HT1080 (cell line): ENCODE data around the gene ZCCHC10. TPM values are rescaled to one million over a fixed set of nuclear protein-coding genes. Genes with fewer than 3 reads are reported as not detected.
"Not testable (repeated sequence)": the region's sequence is repeated elsewhere in the genome, so short reads cannot be mapped to it uniquely, and the experiment has no call there.

ENCODE experiments used
- DNase-seq: peaks from one replicate; pipeline ENCODE4 v3.0.0-alpha.2; 2015; ENCODE audit warnings: low read depth
- small RNA-seq: library from RNA; depleted of rRNA; stranded (forward); fragments of <200 nt; gene quantifications from one replicate; pipeline ENCODE3, GENCODE V24; 2014
- total RNA-seq: library from RNA; depleted of rRNA; stranded (reverse); fragments of >200 nt; shearing (Covaris generic); gene quantifications from 2 replicates; pipeline ENCODE4 v1.2.3, GENCODE V29; 2014; rRNA removed

The ZCCHC10 gene
- total RNA-seq, 1 experiment from 2014 or later, result 13.9 TPM

DNA sequence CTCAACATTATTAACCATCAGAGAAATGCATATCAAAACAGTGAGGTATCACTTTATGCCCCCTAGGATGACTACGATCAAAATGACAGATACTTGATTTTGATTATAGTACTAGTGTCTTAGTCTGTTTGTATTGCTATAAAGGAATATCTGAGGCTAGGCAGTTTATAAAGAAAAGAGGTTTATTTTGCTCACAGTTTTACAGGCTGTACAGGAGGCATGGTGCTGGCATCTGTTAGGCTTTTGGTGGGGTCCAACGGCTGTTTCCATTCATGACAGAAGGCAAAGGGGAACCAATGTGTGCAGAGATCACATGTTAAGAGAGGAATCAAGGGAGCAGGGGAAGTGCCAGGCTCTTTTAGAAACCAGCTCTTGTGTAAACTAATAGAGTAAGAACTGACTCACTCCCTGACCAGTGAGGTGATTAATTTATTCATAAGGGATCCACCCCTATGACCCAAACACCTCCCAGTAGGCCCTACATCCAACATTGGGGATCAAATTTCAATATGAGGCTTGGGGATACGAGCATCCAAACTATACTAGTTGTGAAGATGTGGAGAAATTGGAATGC lies 46.9 kb downstream of the ZCCHC10 start:
- peak; percentile 71 for DNase-seq

DNA sequence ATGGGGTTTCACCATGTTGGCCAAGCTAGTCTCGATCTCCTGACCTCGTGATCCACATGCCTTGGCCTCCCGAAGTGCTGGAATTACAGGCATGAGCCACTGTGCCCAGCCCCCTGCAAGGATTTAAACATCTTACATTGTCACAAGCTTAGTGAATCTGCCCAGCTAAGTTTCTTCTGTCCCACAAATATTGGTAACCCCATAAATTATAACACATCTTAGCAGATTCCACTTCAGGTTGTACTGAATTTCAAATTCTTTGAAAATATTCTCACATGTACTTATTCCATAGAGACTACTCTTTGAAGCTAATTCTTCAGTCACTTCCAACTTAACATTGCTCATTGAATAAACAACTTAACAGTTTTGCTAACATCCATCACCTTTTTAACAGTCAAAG lies 49.5 kb downstream of the ZCCHC10 start:
- DNase-seq, result no peak

DNA sequence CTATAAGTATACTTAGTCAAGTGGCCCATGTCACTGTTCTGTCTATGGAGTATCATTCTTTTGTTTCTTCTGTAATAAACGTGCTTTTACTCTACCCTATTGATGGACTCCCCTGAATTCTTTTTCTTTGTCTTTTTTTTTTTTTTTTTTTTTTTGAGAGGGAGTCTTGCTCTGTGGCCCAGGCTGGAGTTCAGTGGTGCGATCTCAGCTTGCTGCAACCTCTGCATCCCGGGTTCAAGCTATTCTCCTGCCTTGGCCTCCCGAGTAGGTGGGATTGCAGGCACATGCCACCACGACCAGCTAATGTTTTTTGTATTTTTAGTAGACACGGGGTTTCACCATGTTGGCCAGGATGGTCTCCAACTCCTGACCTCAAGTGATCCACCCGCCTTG lies 53.9 kb downstream of the ZCCHC10 start:
- DNase-seq, result not testable (repeated sequence)

DNA sequence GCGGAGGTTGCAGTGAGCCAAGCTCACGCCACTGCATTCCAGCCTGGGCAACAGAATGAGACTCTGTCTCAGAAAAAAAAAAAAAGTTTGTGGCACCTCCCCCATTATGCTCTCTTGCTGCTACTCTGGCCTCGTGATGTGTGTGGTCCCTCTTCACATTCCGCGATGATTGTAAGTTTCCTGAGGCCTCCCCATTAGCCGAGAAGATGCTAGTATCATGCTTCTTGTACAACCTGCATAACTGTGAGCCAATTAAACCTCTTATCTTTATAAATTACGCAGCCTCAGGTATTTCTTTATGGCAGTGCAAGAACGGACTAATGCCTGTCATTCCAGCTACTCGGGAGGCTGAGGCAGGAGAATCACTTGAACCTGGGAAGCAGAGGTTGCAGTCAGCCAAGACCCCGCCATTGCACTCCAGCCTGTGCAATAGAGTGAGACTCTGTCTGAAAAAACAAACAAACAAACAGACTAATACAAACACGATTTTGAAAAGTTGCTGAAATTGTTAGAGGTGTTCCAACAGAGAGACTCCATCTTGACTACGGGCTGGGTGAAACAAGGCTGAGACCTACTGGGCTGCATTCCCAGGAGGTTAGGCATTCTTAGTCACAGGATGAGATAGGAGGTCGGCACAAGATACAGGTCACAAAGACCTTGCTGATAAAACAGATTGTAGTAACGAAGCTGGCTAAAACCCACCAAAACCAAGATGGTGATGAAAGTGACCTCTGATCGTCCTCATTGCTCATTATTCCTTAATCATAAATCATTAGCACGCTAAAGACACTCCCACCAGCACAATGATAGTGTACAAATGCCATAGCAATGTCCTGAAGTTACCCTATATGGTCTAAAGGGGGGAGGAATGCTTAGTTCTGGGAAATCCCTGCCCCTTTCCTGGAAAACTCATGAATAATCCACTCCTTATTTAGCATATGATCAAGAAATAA lies 54.6 kb downstream of the ZCCHC10 start:
- peak; percentile 32 for DNase-seq

DNA sequence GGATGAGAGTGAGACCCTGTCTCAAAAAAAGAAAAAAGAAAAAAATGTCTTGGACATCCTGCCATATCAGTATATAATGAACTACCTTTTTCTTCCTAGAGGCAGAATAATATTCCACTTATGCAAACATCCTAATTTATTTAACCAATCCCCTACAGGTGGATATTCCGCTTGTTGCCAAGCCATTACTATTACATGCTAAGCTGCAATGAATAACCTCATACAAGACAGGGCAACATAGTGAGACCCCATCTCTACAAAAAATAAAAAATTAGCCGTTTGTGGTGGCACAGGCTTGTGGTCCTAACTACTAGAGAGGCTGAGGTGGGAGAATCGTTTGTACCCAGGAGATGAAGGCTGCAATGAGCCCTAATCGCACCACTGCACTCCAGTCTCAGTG lies 61.2 kb downstream of the ZCCHC10 start:
- no peak for DNase-seq

DNA sequence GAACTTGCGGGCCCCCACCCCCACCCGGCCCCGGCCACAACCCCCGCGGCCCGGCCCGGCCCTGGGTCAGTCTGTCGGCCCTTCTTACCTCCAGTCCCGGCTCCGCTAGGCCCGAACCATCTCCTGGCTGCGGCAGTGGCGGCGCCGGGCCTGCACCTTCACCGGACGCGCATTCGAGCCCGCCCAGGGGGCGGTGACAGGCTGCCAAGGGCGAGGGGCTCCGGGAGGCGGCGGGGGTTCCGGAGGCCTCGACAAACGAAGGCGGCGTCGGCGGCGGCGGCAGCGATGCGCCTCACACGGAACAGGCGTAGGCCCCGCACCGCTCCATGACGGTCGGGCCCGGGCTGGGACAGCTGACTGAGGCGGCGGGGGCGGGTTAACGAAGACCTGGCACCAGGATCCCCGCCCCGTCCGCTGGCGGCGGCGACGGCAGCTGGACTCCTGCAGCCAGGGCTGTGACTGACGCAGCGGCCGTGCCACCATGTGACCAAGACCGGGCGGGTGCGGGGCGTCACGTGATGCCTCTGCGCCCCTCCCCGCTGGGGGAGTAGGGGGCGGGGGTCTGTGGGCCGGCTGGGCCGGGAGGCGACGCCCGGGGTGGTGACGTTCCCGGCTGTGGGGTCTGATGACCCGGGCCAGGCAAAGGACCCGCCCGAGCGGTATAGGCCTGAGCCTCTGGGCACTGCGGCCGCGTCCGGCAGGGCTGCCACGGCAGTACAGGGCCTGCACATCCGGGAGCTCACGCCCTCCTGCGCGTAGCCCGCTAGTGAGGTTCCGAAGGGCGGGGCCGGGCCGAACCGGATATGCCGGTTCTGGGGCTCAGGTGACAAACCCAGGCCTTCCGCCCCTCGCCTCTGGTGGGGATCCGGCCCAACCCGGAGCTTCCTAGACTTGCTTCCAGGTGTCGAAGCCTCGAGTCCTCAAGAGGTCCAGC lies 62.9 kb downstream of the ZCCHC10 start, which contains the start of gene AFF4:
Gene AFF4 (minus strand): TSS at position 464 of the 934 bp plus-strand sequence. CDS start 26,445 bp downstream, outside the sequence.
- DNase-seq, result peak; percentile 91

DNA sequence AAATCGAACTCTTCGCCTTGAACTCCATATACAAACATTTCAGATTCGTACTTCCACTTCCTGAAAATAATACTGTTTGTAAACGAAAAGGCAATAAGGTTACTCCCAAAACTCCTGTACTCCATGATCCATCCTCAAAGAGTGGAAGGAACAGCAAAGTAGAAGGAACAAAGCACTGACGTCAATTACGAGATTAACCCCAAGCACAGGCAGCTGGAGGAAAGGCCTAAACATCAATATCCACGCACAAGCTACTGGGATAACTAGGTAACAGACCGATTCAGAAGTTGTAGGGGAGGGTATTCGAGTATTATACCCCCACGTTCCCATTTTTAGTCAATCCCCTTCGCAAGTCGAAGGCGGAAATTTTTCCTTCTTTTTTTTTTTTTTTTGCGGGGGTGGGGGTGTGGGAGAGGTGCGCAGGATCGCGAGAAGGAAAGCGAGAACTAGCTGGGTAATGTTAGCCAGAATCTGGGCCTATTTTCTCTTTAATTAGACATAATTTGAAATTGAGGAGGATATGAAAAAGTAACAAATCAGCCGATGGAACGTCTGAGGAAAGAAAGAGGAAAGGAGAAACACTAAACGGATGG lies 63.8 kb downstream of the ZCCHC10 start:
- peak; percentile 59 for DNase-seq

DNA sequence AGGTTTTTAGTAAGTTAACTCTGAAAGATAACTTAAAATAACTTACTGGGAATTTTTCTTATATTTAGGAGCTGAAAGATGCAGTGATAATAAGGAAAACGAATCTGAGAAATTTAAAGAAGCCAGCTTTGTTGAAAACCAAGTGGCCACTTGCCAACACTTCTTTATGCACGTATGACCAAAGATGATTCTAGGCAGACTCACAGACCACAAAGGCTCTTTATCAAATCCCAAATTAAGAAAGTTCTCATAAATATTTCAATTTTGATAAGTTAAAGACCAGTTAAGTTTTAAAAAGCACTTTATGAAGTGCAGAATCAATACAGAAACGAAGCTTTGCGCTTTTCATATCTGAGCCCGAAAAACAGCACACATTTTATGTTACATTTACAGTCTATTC lies 64.5 kb downstream of the ZCCHC10 start:
- peak; percentile 10 for DNase-seq

DNA sequence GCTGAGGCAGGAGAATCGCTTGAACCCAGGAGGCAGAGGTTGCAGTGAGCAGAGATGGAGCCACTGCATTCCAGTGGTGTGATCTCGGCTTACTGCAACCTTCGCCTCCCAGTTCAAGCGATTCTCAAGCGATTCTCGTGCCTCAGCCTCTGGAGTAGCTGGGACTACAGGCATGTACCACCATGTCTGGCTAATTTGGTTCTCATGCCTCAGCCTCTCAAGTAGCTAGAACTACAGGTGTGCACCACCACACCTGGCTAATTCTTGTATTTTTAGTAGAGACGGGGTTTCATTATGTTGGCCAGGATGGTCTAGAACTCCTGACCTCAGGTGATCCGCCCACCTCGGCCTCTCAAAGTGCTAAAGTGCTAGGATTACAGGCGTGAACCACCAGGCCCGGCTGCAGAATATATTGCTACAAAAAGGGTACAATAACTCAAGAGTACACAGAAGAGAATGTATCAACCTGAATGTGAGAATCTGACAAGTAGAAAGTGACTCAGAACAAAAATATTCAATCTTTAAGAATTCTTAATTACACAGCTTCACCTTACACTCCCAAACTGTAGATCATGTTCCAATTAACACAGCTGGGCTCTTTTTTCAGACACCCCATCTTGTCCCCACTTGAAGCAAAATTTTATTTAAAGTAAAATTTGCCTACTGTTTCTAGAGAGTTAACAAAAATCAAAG lies 65.1 kb downstream of the ZCCHC10 start:
- DNase-seq, result peak; percentile 5

DNA sequence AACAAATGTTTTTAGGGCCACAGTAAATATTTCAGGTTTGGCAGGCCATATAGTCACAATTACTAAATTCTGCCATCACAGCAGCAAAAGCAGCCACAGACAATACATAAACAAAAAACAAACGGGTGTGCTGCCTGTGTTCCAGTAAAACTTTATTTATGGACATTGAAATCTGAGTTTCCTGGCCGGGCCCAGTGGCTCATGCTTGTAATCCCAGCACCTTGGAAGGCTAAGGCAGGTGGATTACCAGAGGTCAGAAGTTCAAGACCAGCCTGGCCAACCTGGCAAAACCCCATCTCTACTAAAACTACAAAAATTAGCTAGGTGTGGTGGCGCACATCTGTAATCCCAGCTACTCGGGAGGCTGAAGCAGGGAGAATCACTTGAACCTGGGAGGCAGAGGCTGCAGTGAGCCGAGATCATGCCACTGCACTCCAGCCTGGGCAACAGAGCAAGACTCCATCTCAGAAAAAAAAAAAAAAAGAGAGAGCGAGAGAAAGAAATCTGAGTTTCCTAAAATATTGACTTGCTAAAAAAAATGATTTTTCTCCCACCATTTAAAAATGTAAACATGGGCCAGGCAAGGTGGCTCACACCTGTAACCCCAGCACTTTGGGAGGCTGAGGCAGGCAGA lies 70.1 kb downstream of the ZCCHC10 start:
- not testable (repeated sequence) for DNase-seq

DNA sequence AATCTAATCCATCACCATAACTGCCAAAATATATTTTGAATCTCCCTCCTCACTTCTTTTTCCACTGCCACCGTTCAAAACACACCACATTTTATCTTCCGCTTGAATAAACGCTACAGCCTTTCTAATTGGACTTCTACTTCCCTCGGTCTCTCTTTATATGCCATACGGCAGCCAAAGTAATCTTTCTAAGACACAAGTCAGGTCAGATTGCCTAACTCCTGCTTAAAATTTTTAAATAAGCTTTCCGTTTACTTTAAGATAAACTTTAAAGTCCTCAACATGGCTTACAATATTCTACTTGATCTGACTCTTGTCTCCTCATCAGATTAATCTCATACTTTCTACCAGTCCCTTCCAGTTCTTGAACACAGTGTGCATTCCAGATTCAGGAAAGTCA lies 72.6 kb downstream of the ZCCHC10 start:
- no peak for DNase-seq

DNA sequence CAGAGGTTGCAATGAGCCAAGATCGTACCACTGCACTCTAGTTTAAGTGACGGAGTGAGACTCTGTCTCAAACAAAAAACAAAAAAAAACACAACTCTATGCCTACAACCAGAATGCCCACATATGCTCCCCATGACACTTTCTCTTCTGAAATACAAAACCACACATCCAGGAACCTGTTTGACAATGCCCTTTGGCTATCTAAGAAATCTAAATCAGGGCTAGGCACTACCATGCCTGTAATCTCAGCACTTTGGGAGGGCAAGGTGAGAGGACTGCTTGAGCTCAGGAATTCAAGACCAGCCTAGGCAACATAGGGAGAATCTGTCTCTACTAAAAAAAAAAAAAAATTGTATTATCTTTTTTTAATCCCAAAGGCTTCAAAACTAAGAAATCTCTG lies 73.5 kb downstream of the ZCCHC10 start:
- no peak for DNase-seq

DNA sequence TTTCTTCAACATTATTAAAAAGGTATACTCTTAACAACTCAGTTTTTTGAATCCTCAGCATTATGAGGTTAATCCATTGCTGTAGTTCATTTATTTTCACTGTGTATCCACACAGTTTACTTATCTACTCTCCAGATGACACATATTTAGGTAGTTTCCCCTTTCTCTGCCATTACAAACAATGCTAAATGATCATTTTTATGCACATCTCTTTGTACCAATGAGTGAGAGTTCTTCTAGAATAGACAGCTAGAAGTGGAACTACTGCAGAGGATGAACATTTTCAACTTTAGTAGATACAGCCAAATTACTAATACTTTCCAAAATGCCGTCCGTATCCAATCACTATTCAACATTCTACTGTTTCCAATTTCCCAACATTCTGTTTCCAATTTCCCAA lies 74.5 kb downstream of the ZCCHC10 start:
- no peak for DNase-seq

DNA sequence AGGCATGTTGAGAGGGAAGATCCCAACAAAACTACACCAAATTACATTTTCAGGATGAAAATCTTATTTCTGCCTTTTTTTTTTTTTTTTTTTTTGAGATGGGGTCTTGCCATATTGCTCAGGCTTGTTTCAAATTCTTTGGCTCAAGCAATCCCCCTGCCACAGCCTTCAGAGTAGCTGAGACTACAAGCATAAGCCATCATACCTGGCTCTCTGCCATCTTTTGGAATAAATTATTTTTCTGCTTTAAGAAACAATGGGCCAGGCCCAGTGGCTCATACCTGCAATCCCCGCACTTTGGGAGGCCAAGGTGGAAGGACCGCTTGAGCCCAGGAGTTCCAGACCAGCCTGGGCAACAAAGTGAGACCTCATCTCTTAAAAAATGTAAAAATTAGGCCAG lies 77.2 kb downstream of the ZCCHC10 start:
- no peak for DNase-seq

DNA sequence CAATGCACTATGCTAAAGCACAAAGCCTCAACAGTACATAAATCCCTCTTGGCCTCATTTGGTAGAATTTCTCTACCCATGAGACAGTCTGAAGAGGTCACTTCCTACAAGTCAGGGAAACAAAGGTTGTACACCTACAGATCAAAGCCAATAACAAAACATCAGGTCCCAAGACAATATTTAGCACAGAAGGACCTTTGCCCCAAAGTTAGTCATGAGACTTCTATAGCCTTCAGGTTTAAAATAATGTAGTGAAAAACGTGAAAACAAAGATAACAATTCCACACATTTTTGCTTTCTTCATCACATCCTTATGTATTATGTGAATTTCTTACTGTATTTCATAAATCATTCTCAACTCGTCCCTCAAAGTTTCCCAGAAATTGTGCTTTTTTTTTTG lies 78.7 kb downstream of the ZCCHC10 start:
- DNase-seq, result peak; percentile 15

Small RNA genes within 50 kb of the gene (small RNA-seq; reads per million reads assigned to genes)
- not detected for gene AC113410.1
- gene AC113410.3, result not detected
- not detected for gene ATP6V0E1P1
- not detected for gene RF00019

Other genes with a start within 250 kb of the ZCCHC10 start
- gene SEPTIN8, start 249.3 kb downstream of the ZCCHC10 start, total RNA-seq, result 41.6 and 50.9 TPM in 2 replicates
- not detected in 2 replicates for gene SOWAHA, start 213.2 kb downstream of the ZCCHC10 start, total RNA-seq
- 9.3 and 10.3 TPM in 2 replicates for gene SHROOM1, start 195.9 kb downstream of the ZCCHC10 start, total RNA-seq
- gene GDF9, start 160.1 kb downstream of the ZCCHC10 start, total RNA-seq, result 0.21 TPM in 1 of 2 replicates, not detected in the other
- gene UQCRQ, start 159.9 kb downstream of the ZCCHC10 start, total RNA-seq, result 201 and 373 TPM in 2 replicates
- 0.21 and 0.77 TPM in 2 replicates for gene LEAP2, start 152.9 kb downstream of the ZCCHC10 start, total RNA-seq
- gene AFF4, start 62.9 kb downstream of the ZCCHC10 start, total RNA-seq, result 20.0 and 26.7 TPM in 2 replicates
- gene HSPA4, start 25.5 kb upstream of the ZCCHC10 start, total RNA-seq, result 131 and 161 TPM in 2 replicates